Stimulated activated CD4-positive, alpha-beta T cell treated with anti-CD3 and anti-CD28 coated beads, Interleukin-2, amount 100 ng/mL, for 24 hours (primary cell): Measurements from ENCODE around the gene TNPO1.
"Not testable (repeated sequence)": the region's sequence is repeated elsewhere in the genome, so short reads cannot be mapped to it uniquely, and the experiment has no call there.

Experiments used
- DNase-seq, 2 donors: peaks; one replicate each; pipeline ENCODE4 v3.0.0-alpha.2; 2020

TNPO1 gene

GRCh38 chr5:72816284-72817075 lies at the start of gene TNPO1:
TSS of gene TNPO1 (plus strand) at chr5:72816661. CDS start at chr5:72816738, 77 bp downstream.
- peak; percentile 86 to 87 for DNase-seq

GRCh38 chr5:72767289-72768010 lies 49.0 kb upstream of the TNPO1 start:
- no peak for DNase-seq

- no peak for DNase-seq
Measured at GRCh38 chr5:72770266-72770665, 46.2 kb upstream of the TNPO1 start.

- DNase-seq = no peak
Measured at GRCh38 chr5:72776684-72777083, 39.8 kb upstream of the TNPO1 start.

GRCh38 chr5:72779520-72779919 lies 36.9 kb upstream of the TNPO1 start:
- DNase-seq = no peak

GRCh38 chr5:72783354-72783753 lies 33.1 kb upstream of the TNPO1 start:
- DNase-seq = no peak

GRCh38 chr5:72784129-72784528 lies 32.3 kb upstream of the TNPO1 start:
- DNase-seq = no peak

GRCh38 chr5:72785801-72786200 lies 30.7 kb upstream of the TNPO1 start:
- DNase-seq = no peak

- DNase-seq = no peak
Measured at GRCh38 chr5:72786676-72787075, 29.8 kb upstream of the TNPO1 start.

GRCh38 chr5:72788866-72789505 lies 27.5 kb upstream of the TNPO1 start:
- DNase-seq = no peak

GRCh38 chr5:72790186-72790585 lies 26.3 kb upstream of the TNPO1 start:
- DNase-seq = no peak

- DNase-seq = not testable (repeated sequence)
Measured at GRCh38 chr5:72792662-72793061, 23.8 kb upstream of the TNPO1 start.

- no peak for DNase-seq
Measured at GRCh38 chr5:72796001-72796400, 20.5 kb upstream of the TNPO1 start.

- no peak for DNase-seq
Measured at GRCh38 chr5:72799721-72800120, 16.7 kb upstream of the TNPO1 start.

- not testable (repeated sequence) for DNase-seq
Measured at GRCh38 chr5:72808637-72809036, 7.8 kb upstream of the TNPO1 start.

- DNase-seq = no peak
Measured at GRCh38 chr5:72811849-72812248, 4.6 kb upstream of the TNPO1 start.

- DNase-seq = no peak
Measured at GRCh38 chr5:72812488-72812887, 4.0 kb upstream of the TNPO1 start.

- no peak for DNase-seq
Measured at GRCh38 chr5:72814104-72814503, 2.4 kb upstream of the TNPO1 start.

- no peak for DNase-seq
Measured at GRCh38 chr5:72814864-72815263, 1.6 kb upstream of the TNPO1 start.

GRCh38 chr5:72815580-72816283 lies 729 bp upstream of the TNPO1 start:
- DNase-seq = no peak

- peak; percentile 42 to 54 for DNase-seq
Measured at GRCh38 chr5:72817076-72817481, 618 bp downstream of the TNPO1 start.

GRCh38 chr5:72817671-72818266 lies 1.3 kb downstream of the TNPO1 start:
- DNase-seq = no peak
